ENCODE measurements around the gene CDKN2B. TPM values are rescaled to one million over a fixed set of nuclear protein-coding genes. Genes with fewer than 3 reads are reported as not detected.
A peak's percentile ranks its signal among the peaks of the same experiment; 100 is the strongest.

CDKN2B gene
- total and polyA plus RNA-seq, 2 experiments from 2014 or later: 0.29 to 0.83 TPM

- Mint-ChIP-seq H3K27ac (no peak overlapping the region), H3K27me3 (ENCODE audit: insufficient read depth, low read depth, poor library complexity) (peaks cover 98% of the 10 kb centered on the region), H3K36me3 (ENCODE audit: low read depth) (no peaks in the 10 kb centered on the region; the same call in 2 of the 3 replicates), H3K4me1 (peaks cover 46% of the 10 kb centered on the region), H3K9me3 (peaks cover 3% of the 10 kb centered on the region), H3K4me3 (peak overlapping the region; percentile 59)
- peaks cover 30% of the 10 kb centered on the region for H4K20me1 ChIP-seq (replicated peaks; ENCODE audit: insufficient read depth)
- no peaks in the 10 kb centered on the region for H3K79me2 ChIP-seq (replicated peaks; ENCODE audit: insufficient read depth)
- peak; percentile 59 for DNase-seq (ENCODE audit: low spot score)
- no peak overlapping the region for H2AFZ ChIP-seq
- H3K27me3 ChIP-seq (ENCODE audit: insufficient read depth): peaks cover 100% of the 10 kb centered on the region
- H3K27ac ChIP-seq (ENCODE audit: low read depth): no peak overlapping the region
- TF ChIP-seq ZNF331 (CRISPR knock-in tag; IDR thresholded peaks at IDR 0.05; ENCODE audit: low read depth) (no peak), NANOG (IDR thresholded peaks at IDR 0.05; ENCODE audit: borderline replicate concordance) (no peak), EZH2 (IDR thresholded peaks at IDR 0.05; ENCODE audit: low read depth, unreplicated experiment) (peak; percentile 82), EZH2phosphoT487 (IDR thresholded peaks at IDR 0.05; ENCODE audit: unreplicated experiment) (peak; percentile 96)
- peaks cover 51% of the 10 kb centered on the region for H3F3A ChIP-seq (replicated peaks; ENCODE audit: low read depth)
- H3K9me2 ChIP-seq (ENCODE audit: insufficient read depth): no peaks in the 10 kb centered on the region
- H3K36me3 ChIP-seq (ENCODE audit: insufficient read depth): no peaks in the 10 kb centered on the region; the same call in 1 of the 2 replicates
- peak overlapping the region; percentile 35 for H3K4me3 ChIP-seq
- peak overlapping the region; percentile 60 for H3K4me2 ChIP-seq
- peak; percentile 17 for ATAC-seq
- H3K4me1 ChIP-seq (ENCODE audit: insufficient read depth): peaks cover 54% of the 10 kb centered on the region
These were observed 40.6 kb downstream of the CDKN2B start for GRCh38 chr9:21968331-21969010.

DNA sequence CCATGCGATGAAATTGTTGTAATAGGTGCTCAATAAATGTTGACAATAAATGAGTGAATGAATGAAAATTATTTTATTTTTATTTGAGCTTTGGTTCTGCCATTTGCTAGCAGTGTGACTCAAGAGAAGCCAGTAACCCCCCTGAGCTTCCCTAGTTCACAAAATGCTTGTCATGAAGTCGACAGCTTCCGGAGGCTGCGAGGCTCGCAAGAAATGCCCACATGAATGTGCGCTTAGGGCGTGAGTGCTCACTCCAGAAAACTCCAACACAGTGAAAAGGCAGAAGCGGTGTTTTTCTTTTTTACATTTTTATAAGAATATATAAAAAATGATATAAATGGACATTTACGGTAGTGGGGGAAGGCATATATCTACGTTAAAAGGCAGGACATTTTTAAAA, 41.4 kb downstream of the CDKN2B start:
- Histone ChIP-seq H3K4me2 (peak overlapping the region; percentile 55), H3K36me3 (ENCODE audit: insufficient read depth) (no peaks in the 10 kb centered on the region; the same call in 1 of the 2 replicates), H2AFZ (no peak overlapping the region), H3K9me2 (ENCODE audit: insufficient read depth) (no peaks in the 10 kb centered on the region), H3K27ac (ENCODE audit: low read depth) (no peak overlapping the region), H4K20me1 (replicated peaks; ENCODE audit: insufficient read depth) (peaks cover 25% of the 10 kb centered on the region), H3K4me3 (no peak overlapping the region), H3K4me1 (ENCODE audit: insufficient read depth) (peaks cover 54% of the 10 kb centered on the region), H3K79me2 (replicated peaks; ENCODE audit: insufficient read depth) (no peaks in the 10 kb centered on the region), H3K27me3 (ENCODE audit: insufficient read depth) (peaks cover 100% of the 10 kb centered on the region), H3F3A (replicated peaks; ENCODE audit: low read depth) (peaks cover 50% of the 10 kb centered on the region)
- H3K27ac Mint-ChIP-seq: no peak overlapping the region
- peaks cover 3% of the 10 kb centered on the region for H3K9me3 Mint-ChIP-seq
- H3K36me3 Mint-ChIP-seq (ENCODE audit: low read depth): no peaks in the 10 kb centered on the region; the same call in 2 of the 3 replicates
- H3K27me3 Mint-ChIP-seq (ENCODE audit: insufficient read depth, low read depth, poor library complexity): peaks cover 99% of the 10 kb centered on the region
- TF ChIP-seq EZH2 (IDR thresholded peaks at IDR 0.05; ENCODE audit: low read depth, unreplicated experiment): peak; percentile 76
- TF ChIP-seq REST (IDR thresholded peaks at IDR 0.05; ENCODE audit: unreplicated experiment): no peak
- TF ChIP-seq, protein P1, sequence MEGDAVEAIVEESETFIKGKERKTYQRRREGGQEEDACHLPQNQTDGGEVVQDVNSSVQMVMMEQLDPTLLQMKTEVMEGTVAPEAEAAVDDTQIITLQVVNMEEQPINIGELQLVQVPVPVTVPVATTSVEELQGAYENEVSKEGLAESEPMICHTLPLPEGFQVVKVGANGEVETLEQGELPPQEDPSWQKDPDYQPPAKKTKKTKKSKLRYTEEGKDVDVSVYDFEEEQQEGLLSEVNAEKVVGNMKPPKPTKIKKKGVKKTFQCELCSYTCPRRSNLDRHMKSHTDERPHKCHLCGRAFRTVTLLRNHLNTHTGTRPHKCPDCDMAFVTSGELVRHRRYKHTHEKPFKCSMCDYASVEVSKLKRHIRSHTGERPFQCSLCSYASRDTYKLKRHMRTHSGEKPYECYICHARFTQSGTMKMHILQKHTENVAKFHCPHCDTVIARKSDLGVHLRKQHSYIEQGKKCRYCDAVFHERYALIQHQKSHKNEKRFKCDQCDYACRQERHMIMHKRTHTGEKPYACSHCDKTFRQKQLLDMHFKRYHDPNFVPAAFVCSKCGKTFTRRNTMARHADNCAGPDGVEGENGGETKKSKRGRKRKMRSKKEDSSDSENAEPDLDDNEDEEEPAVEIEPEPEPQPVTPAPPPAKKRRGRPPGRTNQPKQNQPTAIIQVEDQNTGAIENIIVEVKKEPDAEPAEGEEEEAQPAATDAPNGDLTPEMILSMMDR (conservative IDR thresholded peaks at IDR 0.05; ENCODE audit: low read depth in 2 of 2): no peak
- TF ChIP-seq NANOG (IDR thresholded peaks at IDR 0.05; ENCODE audit: borderline replicate concordance): no peak
- H3K4me3 Mint-ChIP-seq: peak overlapping the region; percentile 36; the same call in 1 of the 3 replicates
- ATAC-seq (no peak), DNase-seq (ENCODE audit: low spot score) (peak; percentile 26)
- H3K4me1 Mint-ChIP-seq: peaks cover 46% of the 10 kb centered on the region
